Esophagus mucosa (tissue), 1 donor: ENCODE measurements around the gene USP10. TPM values are rescaled to one million over a fixed set of nuclear protein-coding genes. Genes with fewer than 3 reads are reported as not detected.

Source experiments
- ATAC-seq: fragments of 200-7000 bp; cut with Tn5 transposase; one replicate; pipeline ENCODE4 v1.9.1; 2020
- total RNA-seq: library from RNA; stranded (reverse); gene quantifications from one replicate; pipeline ENCODE4 v1.2.4, GENCODE V29; 2023
- donor health status: DM: yes; HTN: yes; CAD: no.

The USP10 gene
- total RNA-seq, 1 donor from 2014 or later: 63.0 TPM

- ATAC-seq: no peak
Measured at GRCh38 chr16:84825896-84826557, 126.2 kb downstream of the USP10 start.

GRCh38 chr16:84826558-84826941 is 126.8 kb downstream of the USP10 start:
- ATAC-seq: no peak

GRCh38 chr16:84827131-84827574 is 127.4 kb downstream of the USP10 start:
- ATAC-seq: no peak

- ATAC-seq: no peak
Measured at GRCh38 chr16:84827897-84828296, 128.1 kb downstream of the USP10 start.

- no peak for ATAC-seq
Measured at GRCh38 chr16:84828322-84828721, 128.5 kb downstream of the USP10 start.

Other genes with a start within 250 kb of the USP10 start
- 58.3 TPM for gene MEAK7, start 195.3 kb upstream of the USP10 start, total RNA-seq
- 16.3 TPM for gene COTL1, start 81.9 kb upstream of the USP10 start, total RNA-seq
- 26.3 TPM for gene KLHL36, start 51.5 kb upstream of the USP10 start, total RNA-seq
- gene CRISPLD2, start 120.0 kb downstream of the USP10 start, total RNA-seq: 6.5 TPM